Neuronal stem cell (in vitro differentiated cells): Measurements from ENCODE around the gene CCNB2.

ENCODE experiments used
- small RNA-seq: library from polyadenylated mRNA; stranded (forward); fragments of <200 nt; extraction: miRNeasy Mini kit (QIAGEN cat#:217004); gene quantifications from one replicate; pipeline ENCODE3, GENCODE V24; 2013; ENCODE audit not compliant: insufficient read depth

CCNB2 gene

Small RNA genes lying within 50 kb of the gene (small RNA-seq; reads per million reads assigned to genes)
- gene MIR2116, result 13.4 reads per million, percentile 68 among the genes with 10 or more reads in this experiment
